GM10847 (cell line): Measurements from ENCODE around the gene PIK3R5.

Experiments used
- POLR2A ChIP-seq: IDR thresholded peaks from 2 replicates; pipeline ENCODE4 v1.6.1; 2011; ENCODE audit not compliant: insufficient read length; ENCODE audit errors: extremely low read depth

The PIK3R5 gene

GRCh38 chr17:8857919-8858318 lies 107.6 kb downstream of the PIK3R5 start:
- no peak for TF ChIP-seq POLR2A

GRCh38 chr17:8856869-8857575 lies 108.5 kb downstream of the PIK3R5 start:
- TF ChIP-seq POLR2A = no peak

DNA sequence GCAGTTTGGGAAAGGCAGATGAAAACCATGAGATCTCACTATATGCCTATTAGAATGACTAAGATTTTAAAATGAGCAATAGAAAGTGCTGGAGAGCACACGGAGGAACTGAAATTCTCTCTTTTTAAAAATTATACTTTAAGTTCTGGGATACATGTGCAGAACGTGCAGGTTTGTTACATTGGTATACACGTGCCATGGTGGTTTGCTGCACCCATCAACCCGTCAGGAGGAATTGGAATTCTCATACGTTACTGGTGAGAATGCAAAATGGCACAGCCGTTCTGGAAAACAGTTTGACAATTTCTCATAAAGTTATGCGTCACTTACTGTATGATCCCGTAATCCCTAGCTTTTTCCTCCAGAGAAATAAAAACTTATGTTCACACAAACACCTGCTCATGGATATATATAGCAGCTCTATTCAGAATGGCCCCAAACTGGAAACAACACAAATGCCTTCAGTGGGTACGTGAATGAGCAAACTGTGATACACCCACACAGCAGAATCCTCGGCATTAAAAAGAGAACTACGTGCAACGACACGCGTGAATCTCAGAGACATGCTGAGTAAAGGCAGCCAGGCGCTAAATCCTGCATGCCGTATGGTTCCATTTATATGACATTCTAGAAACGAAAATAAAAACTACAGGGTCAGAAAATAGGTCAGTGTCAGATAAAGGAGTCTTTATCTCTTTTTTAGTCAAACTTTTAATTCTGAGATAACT lies 109.9 kb downstream of the PIK3R5 start:
- TF ChIP-seq POLR2A = no peak

GRCh38 chr17:8851600-8851999 lies 113.9 kb downstream of the PIK3R5 start:
- TF ChIP-seq POLR2A = no peak

- TF ChIP-seq POLR2A = no peak
These were observed 116.0 kb downstream of the PIK3R5 start for GRCh38 chr17:8849311-8850041.

- TF ChIP-seq POLR2A = no peak
These were observed 117.6 kb downstream of the PIK3R5 start for GRCh38 chr17:8847891-8848290.

DNA sequence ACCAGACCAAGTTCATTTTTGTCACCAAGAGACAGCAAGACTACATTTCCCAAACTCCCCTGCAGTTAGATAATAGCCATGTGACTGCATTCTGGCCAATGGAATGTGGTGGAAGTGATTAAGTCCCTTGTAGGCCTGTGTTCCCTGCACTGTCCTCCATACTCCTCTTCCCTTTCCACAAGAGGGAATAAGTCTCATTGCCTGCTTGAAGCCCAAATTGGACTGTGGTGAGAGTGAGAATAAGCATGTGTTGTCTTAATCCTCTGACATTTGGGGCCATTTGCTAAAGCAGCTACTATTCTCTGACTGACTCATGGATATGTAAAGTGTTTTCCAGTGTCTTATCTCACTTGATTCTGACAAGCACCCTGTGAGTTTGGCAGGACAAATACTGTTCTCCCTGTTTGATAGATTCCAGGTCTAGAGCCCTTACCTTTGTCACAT lies 118.7 kb downstream of the PIK3R5 start:
- no peak for TF ChIP-seq POLR2A

DNA sequence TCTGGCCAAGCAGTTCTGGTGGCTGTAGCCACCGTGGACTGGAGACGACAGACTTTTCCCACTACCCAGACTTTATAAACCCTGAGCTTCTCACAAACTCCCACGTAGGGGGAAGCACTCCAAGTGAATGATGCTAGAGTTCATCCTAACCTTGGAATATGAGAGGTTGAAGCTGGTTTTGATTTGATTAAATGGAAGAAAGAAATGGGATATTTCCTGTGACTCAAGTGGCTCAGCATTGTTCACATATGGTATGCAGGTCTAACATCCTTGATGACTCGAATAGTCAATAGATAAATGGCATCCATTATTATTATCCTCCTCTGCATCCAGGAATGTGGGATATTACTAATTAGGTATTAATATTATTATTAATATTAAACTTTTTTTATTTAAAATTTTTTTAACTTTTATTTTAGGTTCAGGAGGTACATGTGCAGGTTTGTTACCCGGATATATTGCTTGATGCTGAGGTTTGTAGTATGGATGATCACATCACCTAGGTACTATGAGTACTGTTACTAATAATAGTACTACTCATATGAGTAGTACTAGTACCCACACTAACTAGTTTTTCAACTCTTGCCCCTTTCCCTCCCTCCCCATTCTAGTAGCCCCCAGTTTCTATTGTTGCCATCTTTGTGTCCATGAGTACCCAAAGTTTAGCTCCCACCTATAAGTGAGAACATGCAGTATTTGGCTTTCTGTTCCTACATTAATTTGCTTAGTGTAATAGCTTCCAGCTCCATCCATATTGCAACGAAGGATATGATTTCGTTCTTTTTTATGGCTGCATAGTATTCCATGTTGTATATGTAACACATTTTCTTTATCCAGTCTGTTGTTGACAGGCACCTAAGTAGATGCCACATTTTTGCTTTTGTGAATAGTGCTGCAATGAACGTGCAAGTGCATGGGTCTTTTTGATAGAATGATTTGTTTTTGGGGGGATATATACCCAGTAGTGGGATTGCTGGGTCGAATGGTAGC lies 121.0 kb downstream of the PIK3R5 start:
- TF ChIP-seq POLR2A = no peak

DNA sequence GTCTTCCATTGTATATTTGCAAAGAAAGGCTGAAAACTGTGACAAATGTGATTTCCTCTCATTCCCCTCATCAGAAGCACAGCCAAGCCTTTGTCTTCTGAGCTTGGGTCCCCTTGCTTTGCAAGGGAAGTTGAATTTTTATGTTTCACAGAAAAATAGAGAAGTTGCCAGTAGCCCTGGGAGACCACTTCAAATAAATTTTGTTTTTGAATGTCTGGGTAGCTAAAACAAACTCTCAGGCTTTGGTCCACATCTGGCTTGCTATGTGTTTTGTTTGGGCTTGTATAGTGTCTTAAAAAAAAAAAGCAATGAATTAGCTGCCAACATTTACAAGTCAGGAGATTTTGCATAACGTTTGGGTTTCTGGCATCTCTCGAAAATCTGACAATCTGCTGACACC lies 122.2 kb downstream of the PIK3R5 start:
- TF ChIP-seq POLR2A = no peak

- no peak for TF ChIP-seq POLR2A
These were observed 123.7 kb downstream of the PIK3R5 start for GRCh38 chr17:8841844-8842243.

GRCh38 chr17:8839410-8839935 lies 126.0 kb downstream of the PIK3R5 start:
- TF ChIP-seq POLR2A = no peak

DNA sequence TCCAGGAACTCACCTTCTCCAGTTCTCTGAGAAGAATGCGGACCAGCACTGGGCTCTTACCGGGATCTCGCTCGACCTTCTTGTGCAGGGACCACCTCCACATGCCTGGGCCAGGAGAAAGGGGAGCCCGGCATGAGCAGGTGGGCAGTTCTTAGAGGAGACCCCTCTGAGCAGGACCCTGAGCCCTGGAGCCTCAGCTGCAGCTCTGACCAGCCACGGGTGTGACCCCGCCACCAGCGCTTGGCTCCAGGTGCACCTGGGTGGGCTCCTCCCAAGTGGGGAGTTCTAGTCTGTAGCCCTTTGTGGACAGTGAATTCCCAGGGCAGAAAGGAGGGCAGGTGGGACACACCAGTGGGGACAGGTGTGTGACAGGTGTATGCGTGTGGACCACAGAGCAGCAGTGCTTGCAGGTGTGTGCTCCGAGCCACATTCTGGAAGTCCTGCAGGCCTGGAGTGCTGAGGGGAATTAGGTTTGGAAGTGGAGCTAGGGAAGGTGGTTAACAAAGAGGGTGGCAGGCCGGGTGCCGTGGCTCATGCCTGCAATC lies 126.9 kb downstream of the PIK3R5 start:
- TF ChIP-seq POLR2A = no peak

- TF ChIP-seq POLR2A = no peak
These were observed 127.9 kb downstream of the PIK3R5 start for GRCh38 chr17:8837563-8838075.
